ENCODE measurements around the gene GNA15.

The GNA15 gene

DNA sequence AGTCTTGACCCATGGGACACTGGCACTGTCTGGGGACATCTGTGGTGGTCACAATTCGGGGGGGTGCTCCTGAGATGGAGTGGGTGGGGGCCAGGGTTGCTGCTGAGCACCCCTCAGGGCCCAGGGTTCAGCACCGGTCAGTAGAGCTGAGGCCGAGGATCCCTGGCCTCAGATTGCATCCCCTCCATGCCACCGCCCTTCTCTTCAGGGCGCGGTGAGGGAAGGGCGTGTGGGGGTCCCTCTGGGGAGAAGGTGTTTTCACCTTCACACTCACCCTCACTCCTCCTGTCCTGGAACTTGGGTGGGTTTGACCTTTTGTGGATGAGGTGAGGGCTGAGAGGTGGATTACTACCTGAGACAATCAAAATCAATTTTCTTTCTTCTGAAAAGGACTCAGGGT lies 28.2 kb upstream of the GNA15 start:
- H3K4me3 ChIP-seq (ENCODE audit: low read depth, low read length), result no peak overlapping the region
- no peak for DNase-seq (ENCODE audit: low read depth)
- TF ChIP-seq, protein P1, sequence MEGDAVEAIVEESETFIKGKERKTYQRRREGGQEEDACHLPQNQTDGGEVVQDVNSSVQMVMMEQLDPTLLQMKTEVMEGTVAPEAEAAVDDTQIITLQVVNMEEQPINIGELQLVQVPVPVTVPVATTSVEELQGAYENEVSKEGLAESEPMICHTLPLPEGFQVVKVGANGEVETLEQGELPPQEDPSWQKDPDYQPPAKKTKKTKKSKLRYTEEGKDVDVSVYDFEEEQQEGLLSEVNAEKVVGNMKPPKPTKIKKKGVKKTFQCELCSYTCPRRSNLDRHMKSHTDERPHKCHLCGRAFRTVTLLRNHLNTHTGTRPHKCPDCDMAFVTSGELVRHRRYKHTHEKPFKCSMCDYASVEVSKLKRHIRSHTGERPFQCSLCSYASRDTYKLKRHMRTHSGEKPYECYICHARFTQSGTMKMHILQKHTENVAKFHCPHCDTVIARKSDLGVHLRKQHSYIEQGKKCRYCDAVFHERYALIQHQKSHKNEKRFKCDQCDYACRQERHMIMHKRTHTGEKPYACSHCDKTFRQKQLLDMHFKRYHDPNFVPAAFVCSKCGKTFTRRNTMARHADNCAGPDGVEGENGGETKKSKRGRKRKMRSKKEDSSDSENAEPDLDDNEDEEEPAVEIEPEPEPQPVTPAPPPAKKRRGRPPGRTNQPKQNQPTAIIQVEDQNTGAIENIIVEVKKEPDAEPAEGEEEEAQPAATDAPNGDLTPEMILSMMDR (IDR thresholded peaks at IDR 0.05; ENCODE audit: low read depth, low read length, missing control alignments), result no peak
- in situ Hi-C loops (cut with HindIII; ENCODE audit: low sequenced_read_pairs), result no loop called here

DNA sequence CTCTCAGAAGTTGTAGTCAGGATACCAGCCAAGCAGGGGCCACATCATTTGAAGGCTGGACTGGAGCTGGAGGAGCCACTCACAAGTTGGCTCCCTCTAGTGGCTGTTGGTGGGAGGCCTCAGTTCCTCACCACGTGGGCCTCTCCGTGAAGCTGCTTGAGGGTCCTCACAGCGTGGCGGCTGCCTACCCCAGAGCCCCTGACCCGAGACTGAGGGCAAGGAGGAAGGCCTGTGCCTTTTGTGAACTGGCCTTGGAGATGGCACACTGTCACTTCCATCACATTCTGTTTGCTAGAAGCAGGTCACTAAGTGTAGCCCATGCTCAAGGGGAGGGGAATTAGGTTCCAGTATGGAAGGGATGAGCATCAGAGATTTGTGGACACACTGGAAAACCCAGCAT lies 27.1 kb upstream of the GNA15 start:
- in situ Hi-C loops (cut with HindIII; ENCODE audit: low sequenced_read_pairs), result no loop called here
- no peak overlapping the region for H3K4me3 ChIP-seq (ENCODE audit: low read depth, low read length)
- TF ChIP-seq, protein P1 (IDR thresholded peaks at IDR 0.05; ENCODE audit: low read depth, low read length, missing control alignments), result peak; percentile 92
- peak; percentile 24 for DNase-seq (ENCODE audit: low read depth)

DNA sequence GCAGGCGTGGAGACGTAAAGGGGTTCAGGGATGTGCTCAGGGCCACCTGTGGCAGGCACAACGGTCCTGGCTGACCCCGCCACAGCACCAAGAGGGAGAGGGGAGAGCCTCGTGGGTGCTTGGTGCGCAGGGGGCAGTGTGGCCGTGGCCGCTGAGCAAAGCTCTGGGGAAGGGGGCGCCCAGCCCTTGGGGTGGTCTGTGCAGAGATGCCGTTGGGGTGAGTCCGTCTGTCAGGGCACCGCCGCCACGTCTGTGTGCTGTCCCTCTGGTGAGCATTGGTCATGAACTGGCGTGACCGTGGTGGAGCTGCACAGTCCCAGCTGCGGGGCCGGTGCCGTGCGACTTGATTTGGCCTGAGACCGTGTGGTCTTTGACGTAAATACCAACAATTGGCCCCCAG lies 26.3 kb upstream of the GNA15 start:
- no peak overlapping the region for H3K4me3 ChIP-seq (ENCODE audit: low read depth, low read length)
- DNase-seq (ENCODE audit: low read depth), result no peak
- in situ Hi-C loops (cut with HindIII; ENCODE audit: low sequenced_read_pairs), result no loop called here
- TF ChIP-seq, protein P1 (IDR thresholded peaks at IDR 0.05; ENCODE audit: low read depth, low read length, missing control alignments), result no peak

DNA sequence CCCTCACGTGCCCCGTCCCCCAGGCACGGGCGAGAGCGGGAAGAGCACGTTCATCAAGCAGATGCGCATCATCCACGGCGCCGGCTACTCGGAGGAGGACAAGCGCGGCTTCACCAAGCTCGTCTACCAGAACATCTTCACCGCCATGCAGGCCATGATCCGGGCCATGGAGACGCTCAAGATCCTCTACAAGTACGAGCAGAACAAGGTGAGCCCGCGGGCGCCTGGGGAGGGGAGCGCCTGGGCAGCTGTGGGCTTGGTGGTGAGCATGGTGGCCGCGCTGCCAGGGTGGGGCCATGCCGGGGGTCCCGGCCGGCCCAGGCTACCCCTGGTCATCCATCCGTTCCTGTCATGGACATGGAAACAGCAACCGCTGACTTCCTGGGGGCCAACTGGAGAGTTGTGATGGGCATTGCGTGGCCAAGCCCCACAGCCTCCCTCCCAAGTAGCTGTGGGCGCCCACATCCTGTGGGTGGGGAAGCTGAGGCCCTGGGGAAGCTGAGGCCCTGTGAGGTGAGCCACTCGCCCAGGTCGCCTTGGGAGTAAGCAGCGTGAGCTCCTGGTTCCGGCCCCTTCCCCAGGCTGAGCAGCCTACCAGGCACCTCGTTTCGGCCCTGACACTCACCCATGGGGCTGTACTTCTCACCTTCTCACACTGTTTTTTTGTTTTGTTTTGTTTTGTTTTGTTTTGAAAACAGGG lies 25.6 kb upstream of the GNA15 start:
- TF ChIP-seq, protein P1 (IDR thresholded peaks at IDR 0.05; ENCODE audit: low read depth, low read length, missing control alignments), result no peak
- H3K4me3 ChIP-seq (ENCODE audit: low read depth, low read length), result no peak overlapping the region
- in situ Hi-C loops (cut with HindIII; ENCODE audit: low sequenced_read_pairs), result no loop called here
- DNase-seq (ENCODE audit: low read depth), result no peak

DNA sequence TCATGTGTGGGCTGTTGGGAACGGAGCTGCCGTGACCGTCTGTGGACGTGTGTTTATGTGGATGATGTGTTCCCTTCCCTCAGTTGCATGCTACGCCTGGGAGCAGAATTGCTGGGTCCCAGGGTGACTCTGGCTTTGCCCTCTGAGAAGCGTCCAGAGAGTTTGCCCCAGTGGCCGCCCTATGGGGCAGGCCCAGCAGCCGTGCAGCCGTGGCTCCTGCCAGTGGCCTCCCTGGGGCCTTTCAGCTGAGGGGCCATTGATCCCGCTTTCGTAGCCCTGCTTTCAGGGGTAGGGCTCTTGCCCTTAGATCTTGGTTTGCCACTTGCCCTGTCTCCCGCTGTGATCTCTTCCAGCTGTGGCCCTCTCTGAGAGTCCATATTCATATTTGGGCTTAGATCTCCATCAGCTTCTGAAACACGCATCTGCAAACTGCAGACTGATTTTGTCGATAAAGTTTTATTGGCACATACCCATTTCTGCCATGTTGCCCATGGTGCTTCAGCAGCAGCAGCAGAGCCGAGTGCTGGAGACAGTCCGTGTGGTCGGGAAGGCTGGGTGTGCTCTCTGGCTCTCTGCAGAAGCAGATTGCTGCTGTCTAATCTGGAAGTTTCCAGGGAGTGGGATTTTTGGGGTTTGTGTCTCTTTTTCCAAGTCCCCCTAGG lies 24.1 kb upstream of the GNA15 start:
- no peak for DNase-seq (ENCODE audit: low read depth)
- TF ChIP-seq, protein P1 (IDR thresholded peaks at IDR 0.05; ENCODE audit: low read depth, low read length, missing control alignments), result no peak
- H3K4me3 ChIP-seq (ENCODE audit: low read depth, low read length), result no peak overlapping the region
- in situ Hi-C loops (cut with HindIII; ENCODE audit: low sequenced_read_pairs), result no loop called here

DNA sequence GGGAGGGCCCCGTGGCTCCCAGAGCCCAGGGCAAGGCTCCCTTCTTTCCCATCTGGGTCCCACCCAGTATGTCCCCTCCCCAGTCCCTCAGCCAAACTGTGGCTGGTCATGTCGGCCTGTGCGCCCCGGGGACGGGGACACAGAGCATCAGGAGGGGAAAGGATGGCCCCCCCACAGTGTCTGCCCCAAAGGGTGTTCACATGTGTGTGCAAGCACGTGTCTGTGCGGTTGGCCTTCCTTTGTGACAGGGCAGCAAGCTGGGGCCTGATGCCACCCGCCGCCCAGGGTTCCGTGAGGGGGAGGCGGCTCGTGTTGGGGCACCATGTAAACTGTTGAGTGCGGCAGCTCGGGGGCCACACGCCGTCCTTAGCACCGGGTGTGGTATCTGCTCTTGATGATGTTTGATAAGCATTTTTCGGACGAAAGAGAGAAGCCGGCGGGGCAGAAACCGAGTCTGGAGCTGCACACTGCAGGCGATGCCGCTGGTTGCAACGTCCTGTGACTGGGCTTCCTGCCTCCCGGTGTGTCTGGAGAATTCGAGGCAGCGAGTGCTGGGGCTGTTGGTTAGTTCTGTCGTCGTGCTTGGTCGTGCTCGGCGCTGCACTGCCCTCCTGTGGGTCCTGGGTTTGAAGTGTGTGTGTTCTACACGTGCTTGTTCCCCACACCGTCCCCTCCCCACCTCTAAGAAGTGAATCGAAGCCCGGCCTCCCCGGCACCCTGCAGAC lies 23.3 kb upstream of the GNA15 start:
- TF ChIP-seq, protein P1 (IDR thresholded peaks at IDR 0.05; ENCODE audit: low read depth, low read length, missing control alignments), result no peak
- no peak overlapping the region for H3K4me3 ChIP-seq (ENCODE audit: low read depth, low read length)
- no peak for DNase-seq (ENCODE audit: low read depth)
- in situ Hi-C loops (cut with HindIII; ENCODE audit: low sequenced_read_pairs), result no loop called here

Measured in astrocyte of the cerebellum (primary cell).